K562 (cell line): ENCODE measurements around the gene RNASE7. TPM values are rescaled to one million over a fixed set of nuclear protein-coding genes. Genes with fewer than 3 reads are reported as not detected.

Experiments
- ATAC-seq: fragments of 200-7000 bp; cut with Tn5 transposase; 3 replicates; pipeline ENCODE4 v1.9.1; 2020; ENCODE audit warnings: moderate library complexity
- BruUV-seq: library from RNA; stranded (reverse); fragments of 400-500 nt; replicated peaks from 2 replicates; lab custom pipeline; 2021; lab: Mats Ljungman, UMichigan
- CTCF ChIA-PET: fragments of 300-600 bp; formaldehyde crosslinking; extraction: SDS; loops from one replicate; lab custom pipeline; 2021; ENCODE audit warnings: low intra/inter-chr PET ratio; lab: Yijun Ruan, JAX
- POLR2A ChIA-PET: fragments of 300-600, 350-650 bp; sonication (Branson Sonifier 250); formaldehyde crosslinking; extraction: SDS; loops from one replicate; lab custom pipeline; 2021; ENCODE audit warnings: antibody characterized with exemption, inconsistent platforms; lab: Yijun Ruan, JAX
- DNase-seq, 4 experiments: peaks; one replicate each; pipeline versions ENCODE4 v3.0.0 to v3.0.0-alpha.2; 2011 to 2018; ENCODE audit warnings: low spot score in 3 of 4, mixed read lengths in 3 of 4; ENCODE audit errors: extremely low read depth in 1 of 4
- FAIRE-seq: peaks from 2 replicates; lab custom pipeline; 2011; peaks lifted over from hg19 to GRCh38; lab: Jason Lieb, UNC
- H2AFZ ChIP-seq: 2 replicates; pipeline ENCODE4 v1.6.0; 2011; ENCODE audit warnings: low read depth, low read length, control low read depth, inconsistent platforms
- H3K27ac ChIP-seq: fragments of 200-600 bp; 3 replicates; pipeline ENCODE4 v1.8.0; 2011; ENCODE audit warnings: low read depth, mild to moderate bottlenecking, control low read depth, inconsistent platforms, low read length, moderate library complexity, mixed read lengths; ENCODE audit errors: extremely low read depth
- H3K27me3 ChIP-seq, 2 experiments: fragments of 300-600 bp in 1 of 2; 2 replicates in 1 of 2; 3 replicates in 1 of 2; pipeline versions ENCODE4 v1.6.0 to v1.8.0; 2011; ENCODE audit warnings: inconsistent platforms in 2 of 2, low read length in 2 of 2, mild to moderate bottlenecking in 1 of 2, mixed read lengths in 1 of 2, moderate library complexity in 1 of 2; ENCODE audit not compliant: control insufficient read depth in 2 of 2, insufficient read depth in 2 of 2
- H3K36me3 ChIP-seq: fragments of 300-600 bp; 3 replicates; pipeline ENCODE4 v1.8.0; 2011; ENCODE audit warnings: mild to moderate bottlenecking, low read length, inconsistent platforms; ENCODE audit not compliant: control insufficient read depth, insufficient read depth
- H3K4me1 ChIP-seq, 2 experiments: fragments of 200-600 bp in 1 of 2; replicated peaks in 1 of 2; 2 replicates in 1 of 2; 3 replicates in 1 of 2; pipeline versions ENCODE4 v1.5.1 to v1.8.0; 2011; ENCODE audit warnings: inconsistent platforms in 2 of 2, low read length in 2 of 2, mild to moderate bottlenecking in 1 of 2, mixed read lengths in 1 of 2, moderate library complexity in 1 of 2; ENCODE audit not compliant: control insufficient read depth in 2 of 2, insufficient read depth in 2 of 2
- H3K4me2 ChIP-seq: 2 replicates; pipeline ENCODE4 v1.6.1; 2011; ENCODE audit warnings: low read length, control low read depth, inconsistent platforms, mixed read lengths; ENCODE audit not compliant: insufficient read depth
- H3K4me3 ChIP-seq: fragments of 200-600 bp; sonication (generic), shearing (Covaris generic); 2 replicates; pipeline ENCODE4 v1.5.1; 2016; ENCODE audit warnings: control low read depth, inconsistent platforms
- H3K79me2 ChIP-seq: fragments of 200-600 bp; 3 replicates; pipeline ENCODE4 v1.8.0; 2011; ENCODE audit warnings: low read length, inconsistent platforms; ENCODE audit not compliant: control insufficient read depth, insufficient read depth
- H3K9ac ChIP-seq, 2 experiments: 2 replicates each; pipeline versions ENCODE4 v1.6.0 to v1.6.1; 2011; ENCODE audit warnings: low read depth in 2 of 2, low read length in 2 of 2, control low read depth in 1 of 2, inconsistent platforms in 1 of 2, mild to moderate bottlenecking in 1 of 2, mixed read lengths in 1 of 2; ENCODE audit not compliant: insufficient read depth in 1 of 2
- H3K9me1 ChIP-seq: one replicate; pipeline ENCODE4 v1.6.0; 2011; ENCODE audit warnings: inconsistent platforms, mild to moderate bottlenecking, low read length, moderate library complexity; ENCODE audit not compliant: control insufficient read depth, insufficient read depth
- H3K9me3 ChIP-seq: replicated peaks from 2 replicates; pipeline ENCODE4 v1.5.1; 2011; ENCODE audit warnings: low read depth, low read length, inconsistent platforms; ENCODE audit not compliant: control insufficient read depth, insufficient read depth
- H4K20me1 ChIP-seq: replicated peaks from 2 replicates; pipeline ENCODE4 v1.6.1; 2011; ENCODE audit warnings: low read length, inconsistent platforms, mixed read lengths; ENCODE audit not compliant: control insufficient read depth, insufficient read depth
- ARID1B ChIP-seq: fragments of 450-650 bp; IDR thresholded peaks from 2 replicates; pipeline ENCODE4 v1.6.1; 2016; ENCODE audit warnings: antibody characterized with exemption, mild to moderate bottlenecking, inconsistent platforms
- ARID3A ChIP-seq: IDR thresholded peaks from 2 replicates; pipeline ENCODE4 v1.6.1; 2012; ENCODE audit warnings: low read depth, low read length, improper control_type of control experiment, borderline replicate concordance
- ATF1 ChIP-seq, 2 experiments: fragments of 450-650 bp in 1 of 2; IDR thresholded peaks; 2 replicates each; pipeline ENCODE4 v1.6.1; 2016; ENCODE audit warnings: missing compliant biosample characterization in 1 of 2, missing genetic modification characterization in 1 of 2
- ELF1 ChIP-seq: fragments of 200-800 bp; sonication (Bioruptor generic); IDR thresholded peaks from 2 replicates; pipeline ENCODE4 v1.6.1; 2016; ENCODE audit warnings: missing genetic modification characterization, missing compliant biosample characterization
- GABPA ChIP-seq: fragments of 200-800 bp; sonication (Bioruptor generic); conservative IDR thresholded peaks from 2 replicates; pipeline ENCODE4 v1.6.1; 2016; ENCODE audit warnings: low read depth, missing genetic modification characterization, missing compliant biosample characterization
- MCM3 ChIP-seq: fragments of 450-650 bp; IDR thresholded peaks from 2 replicates; pipeline ENCODE4 v1.6.1; 2016
- MTA3 ChIP-seq: fragments of 450-650 bp; formaldehyde crosslinking; IDR thresholded peaks from 2 replicates; pipeline ENCODE4 v1.6.1; 2017; ENCODE audit warnings: mild to moderate bottlenecking, borderline replicate concordance
- RBFOX2 ChIP-seq: fragments of 200-400 bp; formaldehyde crosslinking; IDR thresholded peaks from 2 replicates; pipeline ENCODE4 v1.6.1; 2017; ENCODE audit warnings: low read depth, mild to moderate bottlenecking, low read length, moderate library complexity
- RNF2 ChIP-seq: sonication (generic); IDR thresholded peaks from 2 replicates; pipeline ENCODE4 v1.6.1; 2016
- SMARCE1 ChIP-seq: fragments of 450-650 bp; IDR thresholded peaks from 2 replicates; pipeline ENCODE4 v1.7.1; 2016; ENCODE audit warnings: mild to moderate bottlenecking
- SP2 ChIP-seq: IDR thresholded peaks from 2 replicates; pipeline ENCODE4 v1.6.1; 2011; ENCODE audit warnings: mild to moderate bottlenecking, low read depth, low read length, moderate library complexity; ENCODE audit not compliant: poor library complexity, severe bottlenecking; ENCODE audit errors: extremely low read depth
- STAT5A ChIP-seq: IDR thresholded peaks from 2 replicates; pipeline ENCODE4 v1.6.1; 2012; ENCODE audit warnings: low read length, inconsistent platforms, borderline replicate concordance
- THRAP3 ChIP-seq: fragments of 450-650 bp; IDR thresholded peaks from 2 replicates; pipeline ENCODE4 v1.6.1; 2016; ENCODE audit warnings: mild to moderate bottlenecking, inconsistent platforms, borderline replicate concordance
- WGBS: fragments of 100-300 bp; shearing (Covaris generic); methylation state at CpG from one replicate; pipeline ENCODE4 v1.1.6; 2016; ENCODE audit warnings: low coverage, mixed read lengths; ENCODE audit not compliant: insufficient coverage; ENCODE audit errors: missing lambda C conversion rate; 5-methylcytosine and 5-hydroxymethylcytosine counted together
- in situ Hi-C: fragments of 300-500 bp; cut with MboI; formaldehyde crosslinking; loops from 4 replicates; pipeline ENCODE4 v1.15.0; 2018; ENCODE audit warnings: inconsistent platforms, mixed read lengths
- intact Hi-C: fragments of 100-400 bp; cut with micrococcal nuclease; formaldehyde crosslinking; loops from 2 replicates; pipeline ENCODE4 v1.14.2; 2022
- polyA plus RNA-seq, 8 experiments: library from polyadenylated mRNA; depleted of rRNA in 4 of 8; stranded (reverse) in 5 of 8; unstranded in 3 of 8; fragments of >200 nt; fragmentation: Nextera tagmentation in 2 of 8; fragmentation: Illumina TruSeq in 1 of 8; extraction: Ambion mirVana in 2 of 8; extraction: Trizol in 1 of 8; gene quantifications; 2 replicates each; pipeline versions ENCODE4 v1.2.1 to v1.2.3, GENCODE V29; 2011 to 2014; ENCODE audit warnings: inconsistent platforms in 1 of 8, missing spikeins in 1 of 8
- total RNA-seq, 7 experiments: library from RNA; depleted of rRNA in 6 of 7; stranded (reverse); fragments of >200 nt in 6 of 7; fragmentation: Illumina TruSeq in 2 of 7; extraction: Trizol in 2 of 7; gene quantifications; 2 replicates each; pipeline versions ENCODE4 v1.2.1 to v1.2.3, GENCODE V29; 2011 to 2021; ENCODE audit warnings: low replicate concordance in 1 of 7

Gene RNASE7
- total and polyA plus RNA-seq, 9 of the 15 experiments (the other 6 are each of a cell fraction or from before 2014, with no cell fraction given), result not detected

GRCh38 chr14:21043387-21043973 is 1.3 kb downstream of the RNASE7 start:
- peak overlapping the region; percentile 86 for H2AFZ ChIP-seq
- in situ Hi-C loops, result no loop called here
- no peaks in the 10 kb centered on the region for H3K27me3 ChIP-seq
- no peak for ATAC-seq
- CTCF ChIA-PET, result interaction anchor here (0.9 kb wide), 1 partner anchor 29 kb away, joined by 3 read pairs; no protein-coding TSS in a partner anchor
- 70% methylated on average over 2 of the region's 2 CpGs for WGBS
- peaks cover 5 to 21% of the 10 kb centered on the region in 2 experiments; a peak in 4 of 5 replicates for H3K4me1 ChIP-seq
- no peak for TF ChIP-seq STAT5A
- no TSS peak for BruUV-seq
- POLR2A ChIA-PET, result interaction anchor here (0.7 kb wide), 1 partner anchor 28 kb away, joined by 3 read pairs; no protein-coding TSS in a partner anchor
- H3K4me2 ChIP-seq, result no peak overlapping the region; the same call in 1 of the 2 replicates
- H3K4me3 ChIP-seq, result no peak overlapping the region
- no peaks in the 10 kb centered on the region for H4K20me1 ChIP-seq
- intact Hi-C loops, result loop anchor here (5.0 kb wide), 1 partner anchor 186 kb away; no protein-coding TSS in a partner anchor
- H3K27ac ChIP-seq, result no peak overlapping the region
- H3K79me2 ChIP-seq, result no peaks in the 10 kb centered on the region
- no peak overlapping the region for H3K9ac ChIP-seq
- no peaks in the 10 kb centered on the region for H3K9me1 ChIP-seq
- DNase-seq, result no peak
- H3K9me3 ChIP-seq, result no peaks in the 10 kb centered on the region
- no peaks in the 10 kb centered on the region for H3K36me3 ChIP-seq
- no peak for FAIRE-seq

DNA sequence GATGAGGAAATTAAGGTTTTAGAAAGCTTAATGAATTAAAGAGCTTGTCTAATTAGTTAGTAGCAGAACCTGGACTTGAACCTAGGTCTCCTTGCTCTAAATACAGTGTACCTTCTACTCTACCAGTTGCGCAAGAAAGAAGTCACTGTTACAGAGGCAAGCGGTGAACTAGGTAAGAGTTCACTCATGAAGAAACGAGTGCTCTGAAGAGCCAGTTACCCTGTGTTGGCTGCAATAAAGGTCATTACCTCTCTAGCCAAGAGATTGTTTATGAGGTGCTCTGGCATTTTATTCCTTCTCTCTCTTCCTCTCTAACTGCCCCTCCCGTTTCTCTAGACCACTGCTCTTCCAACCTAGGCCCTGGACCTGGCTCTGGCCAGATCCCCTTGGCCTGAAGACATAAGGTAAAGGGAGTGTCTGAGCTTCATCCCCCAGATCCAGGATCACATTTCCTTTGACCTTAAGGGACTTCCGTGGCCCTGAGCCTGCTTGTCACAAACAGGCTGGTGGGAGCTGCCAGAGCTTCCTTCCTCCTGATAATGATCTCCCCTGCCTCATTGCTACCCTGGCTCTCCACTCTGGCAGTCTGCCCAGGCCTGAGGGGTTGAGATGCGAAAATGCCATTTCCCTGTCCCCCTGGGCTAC is 1.9 kb downstream of the RNASE7 start:
- DNase-seq (peak in 2 of 4 experiments; percentile 47 to 57), FAIRE-seq (peak; percentile 55), ATAC-seq (peak; percentile 47)
- Histone ChIP-seq H3K27me3 (no peaks in the 10 kb centered on the region), H4K20me1 (no peaks in the 10 kb centered on the region), H3K36me3 (no peaks in the 10 kb centered on the region), H3K4me2 (peak overlapping the region; percentile 53), H3K9ac (peak overlapping the region; percentile 22 to 31; a peak in 1 of 4 replicates), H2AFZ (peak overlapping the region; percentile 86), H3K27ac (peak overlapping the region; percentile 38; the same call in 1 of the 3 replicates), H3K79me2 (no peaks in the 10 kb centered on the region), H3K9me3 (no peaks in the 10 kb centered on the region), H3K4me3 (no peak overlapping the region), H3K4me1 (peaks cover 5 to 18% of the 10 kb centered on the region in 2 experiments; a peak in 4 of 5 replicates), H3K9me1 (no peaks in the 10 kb centered on the region)
- no TSS peak for BruUV-seq
- in situ Hi-C loops, result no loop called here
- intact Hi-C loops, result loop anchor here (5.0 kb wide), 1 partner anchor 187 kb away; no protein-coding TSS in a partner anchor
- ChIA-PET POLR2A (interaction anchor here (0.9 kb wide), 1 partner anchor 16 kb away, joined by 3 read pairs; no protein-coding TSS in a partner anchor), CTCF (interaction anchor here (0.9 kb wide), 1 partner anchor 29 kb away, joined by 3 read pairs; no protein-coding TSS in a partner anchor)
- WGBS, result 22% methylated on average over 5 of the region's 6 CpGs
- TF ChIP-seq ELF1 (tag) (no peak), ARID1B (peak; percentile 70), MCM3 (no peak), RBFOX2 (no peak), SP2 (no peak), GABPA (tag) (peak; percentile 44), THRAP3 (no peak), MTA3 (peak; percentile 60; the same call in 1 of the 2 replicates), ARID3A (no peak), RNF2 (peak; percentile 67; the same call in 1 of the 2 replicates), SMARCE1 (peak; percentile 52; the same call in 1 of the 2 replicates), ATF1 (CRISPR knock-in tag; IDR thresholded peaks at IDR 0.05) (no peak), ATF1 (tag; IDR thresholded peaks at IDR 0.05) (0 out of 2 replicates have a peak, but pooled peaks have one; percentile 19)
